ENCODE data around the gene CMPK2. TPM values are rescaled to one million over a fixed set of nuclear protein-coding genes. Genes with fewer than 3 reads are reported as not detected.

Gene CMPK2
- total RNA-seq, 3 donors from 2014 or later, result 7.2 to 15.8 (median 9.8) TPM

DNA sequence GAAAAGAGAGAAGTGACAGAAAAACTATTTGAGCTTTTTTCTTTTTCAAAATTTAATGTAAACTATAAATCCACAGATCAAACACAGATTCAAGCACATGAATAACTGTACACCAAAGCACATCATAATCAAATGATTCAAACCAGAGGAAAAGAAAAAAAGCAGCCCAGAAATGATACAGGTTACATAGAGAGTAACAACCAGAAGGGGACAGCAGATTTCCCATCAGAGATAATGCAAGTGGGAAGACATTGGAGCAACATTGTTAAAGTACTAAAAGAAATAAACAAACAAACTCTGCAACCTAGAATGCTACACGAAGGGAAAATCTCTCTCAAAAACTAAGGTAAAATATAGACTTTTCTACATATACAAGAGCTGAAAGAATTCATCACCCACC lies 34.5 kb downstream of the CMPK2 start:
- DNase-seq, result no peak
- no peak for ATAC-seq
- TF ChIP-seq, protein P1, sequence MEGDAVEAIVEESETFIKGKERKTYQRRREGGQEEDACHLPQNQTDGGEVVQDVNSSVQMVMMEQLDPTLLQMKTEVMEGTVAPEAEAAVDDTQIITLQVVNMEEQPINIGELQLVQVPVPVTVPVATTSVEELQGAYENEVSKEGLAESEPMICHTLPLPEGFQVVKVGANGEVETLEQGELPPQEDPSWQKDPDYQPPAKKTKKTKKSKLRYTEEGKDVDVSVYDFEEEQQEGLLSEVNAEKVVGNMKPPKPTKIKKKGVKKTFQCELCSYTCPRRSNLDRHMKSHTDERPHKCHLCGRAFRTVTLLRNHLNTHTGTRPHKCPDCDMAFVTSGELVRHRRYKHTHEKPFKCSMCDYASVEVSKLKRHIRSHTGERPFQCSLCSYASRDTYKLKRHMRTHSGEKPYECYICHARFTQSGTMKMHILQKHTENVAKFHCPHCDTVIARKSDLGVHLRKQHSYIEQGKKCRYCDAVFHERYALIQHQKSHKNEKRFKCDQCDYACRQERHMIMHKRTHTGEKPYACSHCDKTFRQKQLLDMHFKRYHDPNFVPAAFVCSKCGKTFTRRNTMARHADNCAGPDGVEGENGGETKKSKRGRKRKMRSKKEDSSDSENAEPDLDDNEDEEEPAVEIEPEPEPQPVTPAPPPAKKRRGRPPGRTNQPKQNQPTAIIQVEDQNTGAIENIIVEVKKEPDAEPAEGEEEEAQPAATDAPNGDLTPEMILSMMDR (IDR thresholded peaks at IDR 0.05), result no peak
- Histone ChIP-seq H3K4me1 (ENCODE audit: low read depth) (no peaks in the 10 kb centered on the region), H3K4me3 (no peak overlapping the region), H3K9me3 (peaks cover 6% of the 10 kb centered on the region), H3K36me3 (ENCODE audit: low read depth) (no peaks in the 10 kb centered on the region)
- intact Hi-C loops (cut with DNase I, micrococcal nuclease), result no loop called here

DNA sequence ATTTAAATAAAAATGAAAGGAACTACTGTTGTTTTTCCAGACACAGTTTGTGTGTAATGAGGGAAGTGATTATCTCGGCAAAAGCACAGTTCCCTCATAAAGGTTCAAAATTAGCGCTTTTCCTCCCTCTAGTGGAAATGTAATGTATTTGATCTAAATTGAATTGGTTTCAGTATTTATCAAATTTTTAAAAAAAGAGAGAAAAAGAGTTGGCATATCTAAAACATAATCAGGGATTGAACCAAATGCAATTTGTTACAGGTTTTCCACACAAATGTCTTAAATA lies 37.5 kb downstream of the CMPK2 start:
- TF ChIP-seq, protein P1 (IDR thresholded peaks at IDR 0.05), result no peak
- ATAC-seq (no peak), DNase-seq (no peak)
- Histone ChIP-seq H3K9me3 (peaks cover 6% of the 10 kb centered on the region), H3K36me3 (ENCODE audit: low read depth) (no peaks in the 10 kb centered on the region), H3K4me1 (ENCODE audit: low read depth) (no peaks in the 10 kb centered on the region), H3K4me3 (no peak overlapping the region)
- intact Hi-C loops (cut with DNase I, micrococcal nuclease), result no loop called here

DNA sequence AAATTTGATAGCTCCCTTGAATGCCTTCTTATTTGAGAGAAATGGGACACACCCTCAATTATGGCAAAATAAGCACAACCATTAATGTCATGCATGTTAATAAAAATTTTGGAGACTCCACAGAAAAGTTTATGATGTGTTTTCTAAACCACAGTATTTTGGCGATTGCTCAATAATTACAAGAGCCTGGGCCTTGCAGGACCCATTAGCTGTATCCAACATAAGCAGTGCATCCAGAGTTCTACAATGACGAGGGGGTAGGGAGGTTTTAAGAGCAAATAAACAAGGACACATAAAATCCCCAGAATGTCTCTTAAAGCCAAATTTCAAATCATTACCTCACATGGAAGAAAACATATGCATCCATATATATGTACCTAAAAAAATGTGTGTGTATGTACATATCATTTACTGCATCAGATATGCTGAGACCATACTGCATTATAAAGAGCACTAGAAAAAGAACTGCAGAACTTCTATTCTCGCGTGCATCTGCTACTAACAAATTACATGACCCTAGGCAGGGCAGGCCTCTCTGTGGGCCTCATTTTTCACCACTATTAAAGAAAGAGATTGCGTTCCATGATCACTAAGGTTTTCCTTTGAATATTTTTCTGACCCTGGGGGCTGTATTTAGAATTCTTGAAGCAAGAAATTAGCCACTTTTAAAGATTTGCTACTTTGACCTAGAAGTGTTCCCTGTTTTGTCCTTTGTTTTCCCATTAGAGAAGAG lies 38.0 kb downstream of the CMPK2 start:
- no peaks in the 10 kb centered on the region for H3K4me1 ChIP-seq (ENCODE audit: low read depth)
- H3K4me3 ChIP-seq, result no peak overlapping the region
- H3K36me3 ChIP-seq (ENCODE audit: low read depth), result no peaks in the 10 kb centered on the region
- ATAC-seq (no peak), DNase-seq (no peak)
- intact Hi-C loops (cut with DNase I, micrococcal nuclease), result no loop called here
- H3K9me3 ChIP-seq, result peaks cover 6% of the 10 kb centered on the region
- TF ChIP-seq, protein P1 (IDR thresholded peaks at IDR 0.05), result no peak

DNA sequence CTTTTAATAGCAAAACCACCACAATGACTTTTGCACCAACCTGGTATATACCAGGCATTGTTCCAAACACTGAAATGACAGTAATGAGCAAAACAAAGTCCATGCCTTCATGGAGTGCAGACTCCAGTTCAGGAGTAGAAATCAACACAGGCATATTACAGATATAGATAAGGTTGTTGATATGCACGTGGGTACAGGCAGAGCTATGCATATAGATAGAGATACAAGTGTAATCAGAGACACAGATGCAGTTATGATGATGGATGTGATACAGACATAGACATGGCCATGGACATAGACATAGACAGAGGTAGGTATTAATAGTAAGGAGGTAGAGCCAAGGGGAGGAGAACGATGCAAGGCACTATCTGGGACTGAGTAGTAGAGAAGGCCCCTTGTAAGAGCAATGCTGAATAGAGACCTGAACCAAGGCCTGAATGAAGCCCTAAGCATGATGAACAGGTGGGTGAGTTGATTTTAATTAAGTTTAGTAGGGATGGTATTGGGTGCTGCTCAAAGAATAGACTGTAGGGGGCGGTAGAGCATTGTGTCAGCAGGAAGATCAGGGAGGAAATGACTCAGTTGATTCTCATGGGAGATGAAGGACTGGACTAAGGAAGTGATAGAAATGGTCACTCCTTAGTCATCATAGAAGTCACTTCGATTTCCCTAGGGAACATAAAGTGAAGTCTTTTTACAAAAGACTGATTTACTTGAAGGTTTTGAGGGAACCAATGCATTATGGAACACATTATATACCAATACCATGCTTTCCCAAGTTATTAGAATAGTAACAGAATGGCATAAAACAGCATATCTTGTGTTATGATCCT lies 39.4 kb downstream of the CMPK2 start:
- Histone ChIP-seq H3K4me1 (ENCODE audit: low read depth) (no peaks in the 10 kb centered on the region), H3K9me3 (peaks cover 6% of the 10 kb centered on the region), H3K36me3 (ENCODE audit: low read depth) (no peaks in the 10 kb centered on the region), H3K4me3 (no peak overlapping the region)
- DNase-seq, result peak in 1 of 3 donors; percentile 67
- intact Hi-C loops (cut with DNase I, micrococcal nuclease), result no loop called here
- peak; percentile 94 for ATAC-seq
- TF ChIP-seq, protein P1 (IDR thresholded peaks at IDR 0.05), result peak; percentile 47

DNA sequence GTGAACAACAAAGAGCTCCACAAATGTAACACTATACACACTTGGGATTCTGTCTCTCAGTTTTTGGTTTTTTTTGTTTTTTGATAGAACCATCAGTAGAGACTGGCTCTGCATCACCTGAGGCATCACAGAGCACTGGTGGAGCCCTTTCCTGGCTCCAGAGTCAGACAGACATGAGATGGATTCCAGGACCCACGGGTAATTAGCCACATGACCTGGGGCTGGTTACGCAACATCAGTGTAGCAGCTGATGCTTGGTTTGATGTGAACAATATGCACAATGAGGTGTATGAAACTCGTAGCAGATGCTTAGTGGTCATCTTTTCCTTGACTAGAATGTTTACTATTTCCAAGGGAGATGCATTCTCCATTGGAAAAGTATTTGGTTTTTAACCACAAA lies 40.7 kb downstream of the CMPK2 start:
- Histone ChIP-seq H3K4me1 (ENCODE audit: low read depth) (no peaks in the 10 kb centered on the region), H3K4me3 (no peak overlapping the region), H3K9me3 (no peaks in the 10 kb centered on the region), H3K36me3 (ENCODE audit: low read depth) (no peaks in the 10 kb centered on the region)
- intact Hi-C loops (cut with DNase I, micrococcal nuclease), result no loop called here
- DNase-seq (no peak), ATAC-seq (no peak)
- TF ChIP-seq, protein P1 (IDR thresholded peaks at IDR 0.05), result no peak

Measured in mucosa of descending colon (tissue), 3 donors.